ENCODE measurements around the gene CMC1.
A peak's percentile ranks its signal among the peaks of the same experiment; 100 is the strongest.

Gene CMC1

DNA sequence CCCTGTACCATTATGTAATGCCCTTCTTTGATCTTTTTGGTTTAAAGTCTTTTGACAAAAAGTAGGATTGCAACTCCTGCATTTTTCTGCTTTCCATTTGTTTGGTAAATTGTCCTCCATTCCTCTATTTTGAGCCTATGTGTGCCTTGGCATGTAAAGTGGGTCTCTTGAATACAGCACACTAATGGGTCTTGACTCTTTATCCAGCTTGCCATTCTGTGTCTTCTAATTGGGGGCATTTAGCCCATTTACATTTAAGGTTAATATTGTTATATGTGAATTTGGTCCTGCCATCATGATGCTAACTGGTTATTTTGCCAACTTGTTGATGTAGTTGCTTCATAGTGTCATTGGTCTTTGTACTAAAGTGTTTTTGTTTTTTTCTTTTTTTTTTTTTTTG is 32.4 kb downstream of the CMC1 start:
- Mint-ChIP-seq H3K4me1 (peaks cover 16% of the 10 kb centered on the region), H3K36me3 (peaks cover 43% of the 10 kb centered on the region), H3K27me3 (no peaks in the 10 kb centered on the region), H3K4me3 (no peak overlapping the region), H3K27ac (no peak overlapping the region), H3K9me3 (peaks cover 13% of the 10 kb centered on the region)

DNA sequence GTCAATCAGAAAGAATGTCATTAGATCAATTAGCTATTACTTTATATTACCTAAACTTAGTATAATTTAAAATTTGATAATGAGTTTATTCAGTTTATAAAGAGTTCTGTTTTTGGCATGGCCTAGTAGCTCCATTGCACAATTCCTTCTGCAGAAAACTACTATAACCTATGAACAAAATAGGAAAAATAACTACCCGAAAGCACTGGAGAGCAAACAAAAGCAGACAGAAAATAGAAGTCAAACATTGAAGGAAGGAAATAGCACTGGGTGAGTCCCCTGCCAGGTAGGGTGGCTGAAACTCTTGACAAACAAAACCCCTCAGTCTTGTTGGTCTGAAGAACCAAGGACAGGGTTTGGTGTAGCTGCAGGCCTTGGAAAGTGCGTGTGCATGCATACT is 37.5 kb downstream of the CMC1 start:
- Mint-ChIP-seq H3K36me3 (peaks cover 15% of the 10 kb centered on the region), H3K27ac (no peak overlapping the region), H3K27me3 (no peaks in the 10 kb centered on the region), H3K9me3 (no peaks in the 10 kb centered on the region), H3K4me1 (peaks cover 14% of the 10 kb centered on the region), H3K4me3 (no peak overlapping the region)

GRCh38 chr3:28279770-28280169 is 38.4 kb downstream of the CMC1 start:
- no peak overlapping the region for H3K27ac Mint-ChIP-seq
- H3K9me3 Mint-ChIP-seq, result no peaks in the 10 kb centered on the region
- peaks cover 10% of the 10 kb centered on the region for H3K36me3 Mint-ChIP-seq
- H3K4me3 Mint-ChIP-seq, result no peak overlapping the region
- no peaks in the 10 kb centered on the region for H3K27me3 Mint-ChIP-seq
- peaks cover 15% of the 10 kb centered on the region for H3K4me1 Mint-ChIP-seq

- Mint-ChIP-seq H3K36me3 (peaks cover 9% of the 10 kb centered on the region), H3K4me3 (no peak overlapping the region)
These were observed 39.4 kb downstream of the CMC1 start for GRCh38 chr3:28280781-28281180.

DNA sequence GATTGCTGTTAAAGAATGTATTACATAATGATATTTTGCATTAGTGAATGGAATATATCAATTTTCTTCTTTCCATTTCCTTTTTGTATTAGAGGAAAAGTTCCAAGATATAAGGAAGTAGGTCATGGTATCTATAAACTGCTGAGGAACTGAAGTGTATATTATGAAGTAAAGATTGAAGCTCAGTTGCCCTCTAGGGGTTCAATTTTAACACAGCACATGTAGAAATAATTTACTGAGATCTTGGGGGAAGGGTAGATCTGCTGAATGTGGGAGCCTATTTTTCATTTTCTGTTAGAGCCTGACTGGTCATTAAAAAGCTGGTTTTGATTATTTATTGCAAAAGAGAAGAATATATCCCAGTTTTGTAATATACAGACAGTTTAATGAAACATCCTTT is 45.2 kb downstream of the CMC1 start:
- no peaks in the 10 kb centered on the region for H3K9me3 Mint-ChIP-seq
- no peak overlapping the region for H3K4me3 Mint-ChIP-seq
- H3K36me3 Mint-ChIP-seq, result peaks cover 11% of the 10 kb centered on the region
- peaks cover 21% of the 10 kb centered on the region for H3K4me1 Mint-ChIP-seq
- no peaks in the 10 kb centered on the region for H3K27me3 Mint-ChIP-seq
- H3K27ac Mint-ChIP-seq, result no peak overlapping the region

More at GRCh38 chr3:28280781-28281180, 39.4 kb downstream of the CMC1 start:
- H3K27ac Mint-ChIP-seq, result no peak overlapping the region
- H3K9me3 Mint-ChIP-seq, result no peaks in the 10 kb centered on the region
- no peaks in the 10 kb centered on the region for H3K27me3 Mint-ChIP-seq
- H3K4me1 Mint-ChIP-seq, result peaks cover 21% of the 10 kb centered on the region

DNA sequence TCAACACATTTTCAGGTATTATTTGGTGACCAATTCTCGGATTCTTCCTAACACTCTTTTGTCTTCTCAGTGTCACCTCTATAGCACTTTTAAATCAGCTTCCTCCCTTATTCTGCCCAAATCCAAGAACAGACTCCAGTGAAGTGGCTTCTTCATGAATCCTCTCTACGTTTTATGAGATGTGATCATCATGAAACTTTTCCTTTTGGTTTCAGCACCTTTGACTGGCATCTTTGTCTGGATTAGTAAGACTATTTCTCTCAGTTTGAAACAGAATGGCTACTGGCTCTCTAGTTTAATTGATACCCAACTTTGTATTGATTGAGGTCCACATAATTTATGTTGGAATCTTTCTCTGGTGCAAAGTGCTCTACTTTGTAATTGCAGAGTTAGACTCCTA is 45.6 kb downstream of the CMC1 start:
- no peak overlapping the region for H3K4me3 Mint-ChIP-seq
- no peaks in the 10 kb centered on the region for H3K9me3 Mint-ChIP-seq
- H3K4me1 Mint-ChIP-seq, result peaks cover 23% of the 10 kb centered on the region
- peaks cover 11% of the 10 kb centered on the region for H3K36me3 Mint-ChIP-seq
- H3K27me3 Mint-ChIP-seq, result no peaks in the 10 kb centered on the region
- H3K27ac Mint-ChIP-seq, result no peak overlapping the region

GRCh38 chr3:28290863-28291300 is 49.5 kb downstream of the CMC1 start:
- H3K27me3 Mint-ChIP-seq, result no peaks in the 10 kb centered on the region
- H3K4me1 Mint-ChIP-seq, result peaks cover 29% of the 10 kb centered on the region
- peaks cover 12% of the 10 kb centered on the region for H3K36me3 Mint-ChIP-seq
- no peak overlapping the region for H3K27ac Mint-ChIP-seq
- H3K9me3 Mint-ChIP-seq, result no peaks in the 10 kb centered on the region
- no peak overlapping the region for H3K4me3 Mint-ChIP-seq

DNA sequence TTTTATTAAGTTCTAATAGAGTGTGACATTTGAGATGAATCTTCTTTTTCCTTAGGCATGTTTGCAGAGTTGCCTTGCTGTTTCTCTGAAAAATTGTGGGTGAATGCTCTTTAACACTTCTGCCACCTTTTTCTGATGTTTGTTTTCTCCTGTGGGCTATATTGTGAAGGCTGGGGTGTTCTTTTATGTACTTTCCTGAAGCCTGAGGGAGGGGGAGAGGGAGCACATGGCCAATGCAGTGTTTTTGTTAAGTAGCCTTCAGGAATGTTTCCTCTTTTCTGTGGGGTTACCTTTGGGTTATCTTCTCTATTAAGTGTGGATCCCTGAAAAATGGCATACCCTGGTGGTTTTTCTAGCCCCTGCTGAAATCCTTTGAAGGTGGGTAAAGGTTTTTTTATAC is 50.2 kb downstream of the CMC1 start:
- no peaks in the 10 kb centered on the region for H3K9me3 Mint-ChIP-seq
- H3K36me3 Mint-ChIP-seq, result peaks cover 12% of the 10 kb centered on the region
- H3K27ac Mint-ChIP-seq, result no peak overlapping the region
- H3K4me1 Mint-ChIP-seq, result peaks cover 25% of the 10 kb centered on the region
- no peaks in the 10 kb centered on the region for H3K27me3 Mint-ChIP-seq
- peak overlapping the region; percentile 19 for H3K4me3 Mint-ChIP-seq

DNA sequence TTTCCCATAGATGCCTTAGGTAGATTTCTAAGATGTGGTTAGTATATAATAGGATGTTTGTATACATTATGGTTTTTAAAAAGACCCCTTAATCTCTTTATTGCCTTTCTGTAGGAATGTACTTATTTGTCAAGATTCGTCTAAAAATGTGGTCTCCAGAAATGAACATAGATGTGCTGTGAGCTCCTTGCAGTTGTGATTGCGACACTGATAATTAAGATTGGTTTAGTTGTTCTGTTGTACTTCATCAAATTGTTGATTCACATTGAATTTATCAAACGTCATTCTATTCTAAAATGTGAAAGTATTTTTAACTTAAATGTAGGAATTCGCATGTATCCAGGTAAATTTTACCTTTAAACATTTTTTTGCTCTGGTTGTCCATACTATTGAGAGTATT is 51.2 kb downstream of the CMC1 start:
- peak overlapping the region; percentile 54 for H3K4me3 Mint-ChIP-seq
- H3K36me3 Mint-ChIP-seq, result peaks cover 11% of the 10 kb centered on the region
- no peaks in the 10 kb centered on the region for H3K9me3 Mint-ChIP-seq
- no peak overlapping the region for H3K27ac Mint-ChIP-seq
- H3K4me1 Mint-ChIP-seq, result peaks cover 28% of the 10 kb centered on the region
- no peaks in the 10 kb centered on the region for H3K27me3 Mint-ChIP-seq

GRCh38 chr3:28294667-28295413 is 53.4 kb downstream of the CMC1 start:
- peaks cover 11% of the 10 kb centered on the region for H3K36me3 Mint-ChIP-seq
- H3K4me1 Mint-ChIP-seq, result peaks cover 28% of the 10 kb centered on the region
- no peaks in the 10 kb centered on the region for H3K9me3 Mint-ChIP-seq
- H3K4me3 Mint-ChIP-seq, result peak overlapping the region; percentile 19
- H3K27me3 Mint-ChIP-seq, result no peaks in the 10 kb centered on the region
- H3K27ac Mint-ChIP-seq, result no peak overlapping the region

DNA sequence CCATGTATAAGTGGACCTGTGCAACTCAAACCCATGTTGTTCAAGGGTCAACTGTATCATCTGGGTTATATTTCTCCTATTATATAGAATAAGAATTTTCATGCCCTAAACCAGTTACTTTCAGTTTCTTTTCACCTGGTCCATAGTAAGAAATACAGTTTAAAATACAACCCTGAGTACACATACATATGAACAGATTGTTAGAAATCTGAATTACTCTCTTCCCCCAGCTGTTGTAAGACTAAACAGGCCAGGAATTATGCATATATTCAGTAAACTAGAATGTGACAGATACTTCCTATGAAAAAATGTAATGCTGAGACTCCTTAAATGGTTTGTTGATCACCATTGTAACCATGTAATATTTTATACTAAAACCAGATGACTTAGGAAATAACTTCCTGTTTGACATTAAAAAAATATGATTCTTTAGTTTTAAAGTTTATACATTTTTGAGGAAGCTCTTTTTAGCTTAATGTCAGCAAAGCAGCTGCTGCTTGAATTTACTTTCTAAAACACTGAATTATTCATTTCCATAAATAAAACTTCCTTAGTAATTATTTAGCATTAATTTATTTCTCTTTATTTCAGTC is 54.6 kb downstream of the CMC1 start:
- Mint-ChIP-seq H3K4me1 (peaks cover 32% of the 10 kb centered on the region), H3K4me3 (peak overlapping the region; percentile 49), H3K27me3 (no peaks in the 10 kb centered on the region), H3K9me3 (no peaks in the 10 kb centered on the region), H3K27ac (no peak overlapping the region), H3K36me3 (peaks cover 3% of the 10 kb centered on the region)

GRCh38 chr3:28299705-28300104 is 58.3 kb downstream of the CMC1 start:
- H3K9me3 Mint-ChIP-seq, result no peaks in the 10 kb centered on the region
- no peak overlapping the region for H3K27ac Mint-ChIP-seq
- H3K4me3 Mint-ChIP-seq, result no peak overlapping the region
- H3K4me1 Mint-ChIP-seq, result peaks cover 23% of the 10 kb centered on the region
- no peaks in the 10 kb centered on the region for H3K36me3 Mint-ChIP-seq
- no peaks in the 10 kb centered on the region for H3K27me3 Mint-ChIP-seq

GRCh38 chr3:28300345-28300962 is 59.0 kb downstream of the CMC1 start:
- Mint-ChIP-seq H3K27ac (peak overlapping the region; percentile 82), H3K27me3 (no peaks in the 10 kb centered on the region), H3K36me3 (peaks cover 2% of the 10 kb centered on the region), H3K9me3 (no peaks in the 10 kb centered on the region), H3K4me3 (no peak overlapping the region), H3K4me1 (peaks cover 18% of the 10 kb centered on the region)

GRCh38 chr3:28301688-28302087 is 60.3 kb downstream of the CMC1 start:
- no peak overlapping the region for H3K4me3 Mint-ChIP-seq

GRCh38 chr3:28308196-28308595 is 66.8 kb downstream of the CMC1 start:
- H3K27ac Mint-ChIP-seq, result no peak overlapping the region
- peaks cover 7% of the 10 kb centered on the region for H3K36me3 Mint-ChIP-seq
- H3K4me3 Mint-ChIP-seq, result no peak overlapping the region
- H3K27me3 Mint-ChIP-seq, result no peaks in the 10 kb centered on the region
- no peaks in the 10 kb centered on the region for H3K9me3 Mint-ChIP-seq
- peaks cover 16% of the 10 kb centered on the region for H3K4me1 Mint-ChIP-seq

More at GRCh38 chr3:28301688-28302087, 60.3 kb downstream of the CMC1 start:
- H3K36me3 Mint-ChIP-seq, result peaks cover 3% of the 10 kb centered on the region
- H3K9me3 Mint-ChIP-seq, result no peaks in the 10 kb centered on the region
- H3K27ac Mint-ChIP-seq, result no peak overlapping the region
- H3K27me3 Mint-ChIP-seq, result no peaks in the 10 kb centered on the region
- H3K4me1 Mint-ChIP-seq, result peaks cover 11% of the 10 kb centered on the region

- Mint-ChIP-seq H3K4me1 (peaks cover 2% of the 10 kb centered on the region), H3K9me3 (no peaks in the 10 kb centered on the region), H3K4me3 (no peak overlapping the region), H3K36me3 (no peaks in the 10 kb centered on the region), H3K27me3 (no peaks in the 10 kb centered on the region), H3K27ac (no peak overlapping the region)
These were observed 74.3 kb downstream of the CMC1 start for GRCh38 chr3:28315711-28316110.
